ENCODE measurements around the gene MRRF.

MRRF gene

DNA sequence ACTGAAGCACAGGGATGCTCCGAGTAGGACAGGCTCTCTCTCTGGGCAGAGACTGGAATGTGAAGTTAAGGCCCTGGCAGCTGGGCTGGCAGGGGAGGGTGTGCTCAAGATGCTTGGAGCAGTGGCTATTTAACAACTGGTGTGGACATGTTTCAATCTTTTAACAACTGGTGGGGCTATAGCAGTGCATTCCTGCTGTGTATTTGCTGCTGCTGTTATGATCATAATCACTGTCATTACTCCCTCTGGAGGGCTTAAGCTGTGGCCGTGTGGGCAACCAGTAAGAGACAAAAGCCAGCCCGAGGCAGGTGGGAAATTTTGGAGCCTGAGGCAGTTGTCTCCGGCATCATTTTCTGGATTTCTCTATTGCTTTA is 72.9 kb downstream of the MRRF start:
- Histone ChIP-seq H2AFZ (ENCODE audit: low read length) (no peak overlapping the region), H3K4me3 (ENCODE audit: low read length, poor library complexity, severe bottlenecking) (no peak overlapping the region), H3K27me3 (ENCODE audit: insufficient read depth, low read length, poor library complexity, severe bottlenecking) (no peaks in the 10 kb centered on the region), H3K9me2 (replicated peaks; ENCODE audit: low read depth, low read length) (no peaks in the 10 kb centered on the region), H3K4me1 (ENCODE audit: insufficient read depth, low read length, poor library complexity, severe bottlenecking) (peaks cover 4% of the 10 kb centered on the region), H3K9me3 (ENCODE audit: insufficient read depth, low read depth, low read length) (no peaks in the 10 kb centered on the region), H3K4me2 (ENCODE audit: low read depth, low read length, poor library complexity, severe bottlenecking) (no peak overlapping the region), H4K20me1 (ENCODE audit: insufficient read depth, low read length, poor library complexity, severe bottlenecking) (no peaks in the 10 kb centered on the region), H3F3A (ENCODE audit: low read depth) (no peaks in the 10 kb centered on the region), H3K79me2 (ENCODE audit: insufficient read depth, low read length) (no peaks in the 10 kb centered on the region), H3K36me3 (ENCODE audit: insufficient read depth, low read length) (no peaks in the 10 kb centered on the region), H3K9ac (ENCODE audit: low read depth, low read length, poor library complexity, severe bottlenecking) (no peak overlapping the region)
- TF ChIP-seq, protein P1, sequence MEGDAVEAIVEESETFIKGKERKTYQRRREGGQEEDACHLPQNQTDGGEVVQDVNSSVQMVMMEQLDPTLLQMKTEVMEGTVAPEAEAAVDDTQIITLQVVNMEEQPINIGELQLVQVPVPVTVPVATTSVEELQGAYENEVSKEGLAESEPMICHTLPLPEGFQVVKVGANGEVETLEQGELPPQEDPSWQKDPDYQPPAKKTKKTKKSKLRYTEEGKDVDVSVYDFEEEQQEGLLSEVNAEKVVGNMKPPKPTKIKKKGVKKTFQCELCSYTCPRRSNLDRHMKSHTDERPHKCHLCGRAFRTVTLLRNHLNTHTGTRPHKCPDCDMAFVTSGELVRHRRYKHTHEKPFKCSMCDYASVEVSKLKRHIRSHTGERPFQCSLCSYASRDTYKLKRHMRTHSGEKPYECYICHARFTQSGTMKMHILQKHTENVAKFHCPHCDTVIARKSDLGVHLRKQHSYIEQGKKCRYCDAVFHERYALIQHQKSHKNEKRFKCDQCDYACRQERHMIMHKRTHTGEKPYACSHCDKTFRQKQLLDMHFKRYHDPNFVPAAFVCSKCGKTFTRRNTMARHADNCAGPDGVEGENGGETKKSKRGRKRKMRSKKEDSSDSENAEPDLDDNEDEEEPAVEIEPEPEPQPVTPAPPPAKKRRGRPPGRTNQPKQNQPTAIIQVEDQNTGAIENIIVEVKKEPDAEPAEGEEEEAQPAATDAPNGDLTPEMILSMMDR (conservative IDR thresholded peaks at IDR 0.05; ENCODE audit: low read length), result no peak
- no peak for TF ChIP-seq EZH2phosphoT487 (IDR thresholded peaks at IDR 0.05; ENCODE audit: borderline replicate concordance)

DNA sequence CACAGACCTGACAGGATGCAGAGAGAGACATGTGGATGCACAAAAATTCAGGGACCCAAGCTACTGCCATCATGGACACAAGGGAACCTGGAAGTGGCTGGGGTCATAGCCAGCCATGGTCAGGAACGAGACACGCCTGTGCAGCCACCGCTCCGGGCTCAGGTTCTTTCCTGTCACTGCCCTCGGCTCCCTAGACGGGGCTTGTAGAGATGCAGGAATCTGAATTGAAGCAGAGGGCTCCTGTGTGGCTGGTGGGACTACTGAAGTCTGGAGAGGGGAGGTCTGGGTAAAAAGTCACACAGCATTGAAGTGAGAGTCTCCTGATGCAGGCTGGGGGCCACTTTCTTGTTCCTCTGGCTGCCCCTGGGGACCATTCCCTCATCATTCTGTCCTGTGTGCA is 73.9 kb downstream of the MRRF start:
- Histone ChIP-seq H3K79me2 (ENCODE audit: insufficient read depth, low read length) (no peaks in the 10 kb centered on the region), H3K4me1 (ENCODE audit: insufficient read depth, low read length, poor library complexity, severe bottlenecking) (no peaks in the 10 kb centered on the region), H3K27me3 (ENCODE audit: insufficient read depth, low read length, poor library complexity, severe bottlenecking) (no peaks in the 10 kb centered on the region), H3K9me2 (replicated peaks; ENCODE audit: low read depth, low read length) (no peaks in the 10 kb centered on the region), H2AFZ (ENCODE audit: low read length) (no peak overlapping the region), H3K4me3 (ENCODE audit: low read length, poor library complexity, severe bottlenecking) (no peak overlapping the region), H3F3A (ENCODE audit: low read depth) (no peaks in the 10 kb centered on the region), H3K4me2 (ENCODE audit: low read depth, low read length, poor library complexity, severe bottlenecking) (no peak overlapping the region), H3K9ac (ENCODE audit: low read depth, low read length, poor library complexity, severe bottlenecking) (no peak overlapping the region), H3K36me3 (ENCODE audit: insufficient read depth, low read length) (no peaks in the 10 kb centered on the region), H4K20me1 (ENCODE audit: insufficient read depth, low read length, poor library complexity, severe bottlenecking) (no peaks in the 10 kb centered on the region), H3K9me3 (ENCODE audit: insufficient read depth, low read depth, low read length) (no peaks in the 10 kb centered on the region)
- TF ChIP-seq, protein P1 (conservative IDR thresholded peaks at IDR 0.05; ENCODE audit: low read length), result no peak

DNA sequence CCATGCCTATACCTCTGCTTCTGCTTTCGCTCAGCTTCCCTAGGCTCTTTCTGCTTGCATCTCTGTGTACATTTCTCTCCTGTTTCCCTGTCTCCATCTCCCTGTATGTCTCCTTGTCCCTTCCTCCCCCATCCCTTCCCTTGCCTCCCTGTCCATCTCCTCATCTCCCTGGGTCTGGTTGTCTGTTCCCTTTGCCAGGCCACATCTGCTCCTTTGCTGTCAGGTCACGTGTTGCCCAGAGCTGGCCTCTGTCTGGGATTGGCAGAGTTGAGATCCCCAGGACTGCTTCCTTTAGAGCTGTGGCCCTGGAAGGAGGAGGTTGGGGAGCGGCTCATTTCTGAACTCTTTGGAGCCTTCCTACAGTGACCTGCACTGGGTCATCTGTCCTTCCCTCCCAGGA is 74.3 kb downstream of the MRRF start:
- Histone ChIP-seq H3F3A (ENCODE audit: low read depth) (no peaks in the 10 kb centered on the region), H3K9me3 (ENCODE audit: insufficient read depth, low read depth, low read length) (no peaks in the 10 kb centered on the region), H4K20me1 (ENCODE audit: insufficient read depth, low read length, poor library complexity, severe bottlenecking) (no peaks in the 10 kb centered on the region), H2AFZ (ENCODE audit: low read length) (no peak overlapping the region), H3K9me2 (replicated peaks; ENCODE audit: low read depth, low read length) (no peaks in the 10 kb centered on the region), H3K4me2 (ENCODE audit: low read depth, low read length, poor library complexity, severe bottlenecking) (no peak overlapping the region), H3K9ac (ENCODE audit: low read depth, low read length, poor library complexity, severe bottlenecking) (no peak overlapping the region), H3K79me2 (ENCODE audit: insufficient read depth, low read length) (no peaks in the 10 kb centered on the region), H3K4me1 (ENCODE audit: insufficient read depth, low read length, poor library complexity, severe bottlenecking) (no peaks in the 10 kb centered on the region), H3K36me3 (ENCODE audit: insufficient read depth, low read length) (no peaks in the 10 kb centered on the region), H3K4me3 (ENCODE audit: low read length, poor library complexity, severe bottlenecking) (no peak overlapping the region), H3K27me3 (ENCODE audit: insufficient read depth, low read length, poor library complexity, severe bottlenecking) (no peaks in the 10 kb centered on the region)
- no peak for TF ChIP-seq EZH2phosphoT487 (IDR thresholded peaks at IDR 0.05; ENCODE audit: borderline replicate concordance)
- TF ChIP-seq, protein P1 (conservative IDR thresholded peaks at IDR 0.05; ENCODE audit: low read length), result no peak
